VCaP (cell line): ENCODE data around the gene KIAA0408.

Source experiments
- H3K27ac ChIP-seq: fragments of 450-650 bp; 2 replicates; pipeline ENCODE4 v1.5.1; 2017
- TF ChIP-seq, protein P1 (sequence below): fragments of 450-650 bp; conservative IDR thresholded peaks from 2 replicates; pipeline ENCODE4 v1.5.1; 2017; ENCODE audit warnings: mild to moderate bottlenecking, moderate library complexity

Gene KIAA0408

DNA sequence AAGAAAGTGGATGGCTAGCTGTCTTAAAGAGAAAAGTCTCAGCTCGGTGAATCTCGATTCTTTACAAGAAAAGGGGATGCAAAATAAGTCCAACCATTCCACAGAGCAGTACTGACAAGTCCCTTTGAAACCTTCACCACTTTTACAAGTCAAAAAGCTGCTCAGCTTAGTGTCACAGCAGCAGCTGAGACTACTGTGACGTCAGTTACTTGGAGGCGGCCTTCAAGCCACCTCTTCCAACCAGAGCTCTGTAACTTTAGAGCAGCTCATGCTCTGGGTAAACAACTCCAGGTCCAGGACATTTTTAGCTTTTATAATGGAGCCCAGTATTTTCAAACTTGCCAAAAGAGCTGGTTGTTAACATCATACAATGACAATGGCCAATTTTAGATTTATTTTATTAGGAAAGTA is at the start of gene KIAA0408:
Gene KIAA0408 (minus strand): TSS at position 159 of the 411 bp plus-strand sequence. CDS start 5,408 bp downstream, outside the sequence.
- TF ChIP-seq, protein P1, sequence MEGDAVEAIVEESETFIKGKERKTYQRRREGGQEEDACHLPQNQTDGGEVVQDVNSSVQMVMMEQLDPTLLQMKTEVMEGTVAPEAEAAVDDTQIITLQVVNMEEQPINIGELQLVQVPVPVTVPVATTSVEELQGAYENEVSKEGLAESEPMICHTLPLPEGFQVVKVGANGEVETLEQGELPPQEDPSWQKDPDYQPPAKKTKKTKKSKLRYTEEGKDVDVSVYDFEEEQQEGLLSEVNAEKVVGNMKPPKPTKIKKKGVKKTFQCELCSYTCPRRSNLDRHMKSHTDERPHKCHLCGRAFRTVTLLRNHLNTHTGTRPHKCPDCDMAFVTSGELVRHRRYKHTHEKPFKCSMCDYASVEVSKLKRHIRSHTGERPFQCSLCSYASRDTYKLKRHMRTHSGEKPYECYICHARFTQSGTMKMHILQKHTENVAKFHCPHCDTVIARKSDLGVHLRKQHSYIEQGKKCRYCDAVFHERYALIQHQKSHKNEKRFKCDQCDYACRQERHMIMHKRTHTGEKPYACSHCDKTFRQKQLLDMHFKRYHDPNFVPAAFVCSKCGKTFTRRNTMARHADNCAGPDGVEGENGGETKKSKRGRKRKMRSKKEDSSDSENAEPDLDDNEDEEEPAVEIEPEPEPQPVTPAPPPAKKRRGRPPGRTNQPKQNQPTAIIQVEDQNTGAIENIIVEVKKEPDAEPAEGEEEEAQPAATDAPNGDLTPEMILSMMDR, result no peak
- H3K27ac ChIP-seq, result peak within 1 kb of the TSS; percentile 54

DNA sequence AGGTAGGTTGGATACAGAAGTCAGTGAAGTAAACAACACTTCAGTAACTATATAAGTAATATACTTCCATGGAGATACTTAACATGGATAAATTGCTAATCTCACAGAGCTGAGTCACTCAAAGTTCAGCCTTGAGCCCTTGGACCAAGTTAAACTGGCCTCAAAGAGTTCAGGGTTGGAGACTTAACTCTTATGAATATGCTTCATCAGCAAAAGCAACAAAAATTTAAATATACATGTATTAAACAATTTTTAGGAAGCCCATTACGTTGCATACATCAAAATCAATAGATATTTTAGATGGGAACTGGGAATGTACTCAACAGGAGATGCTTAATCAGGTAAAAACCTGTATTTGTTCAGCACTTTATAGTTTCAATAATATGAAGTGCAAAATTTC is 47.7 kb upstream of the KIAA0408 start:
- TF ChIP-seq, protein P1, result no peak
- H3K27ac ChIP-seq, result no peak overlapping the region

DNA sequence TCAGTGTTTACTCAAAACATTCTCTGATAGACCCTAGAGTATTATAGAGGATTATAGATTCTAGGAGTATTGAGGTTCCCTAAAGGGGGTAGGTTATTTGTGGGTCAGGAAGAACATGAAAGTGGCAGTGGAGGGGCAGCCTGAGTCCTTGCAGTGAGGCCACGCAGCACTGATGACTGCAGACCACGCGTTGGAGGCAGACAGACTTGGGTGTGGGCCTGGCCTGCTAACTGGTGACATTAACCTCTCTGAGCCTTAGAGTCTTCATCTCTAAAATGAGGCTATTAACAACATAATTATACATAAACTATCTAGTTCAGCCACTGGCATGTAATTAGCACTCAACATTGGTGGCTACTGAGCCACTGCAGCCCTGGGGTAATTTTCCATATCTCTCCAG is 43.8 kb upstream of the KIAA0408 start:
- TF ChIP-seq, protein P1, result no peak
- H3K27ac ChIP-seq, result no peak overlapping the region

DNA sequence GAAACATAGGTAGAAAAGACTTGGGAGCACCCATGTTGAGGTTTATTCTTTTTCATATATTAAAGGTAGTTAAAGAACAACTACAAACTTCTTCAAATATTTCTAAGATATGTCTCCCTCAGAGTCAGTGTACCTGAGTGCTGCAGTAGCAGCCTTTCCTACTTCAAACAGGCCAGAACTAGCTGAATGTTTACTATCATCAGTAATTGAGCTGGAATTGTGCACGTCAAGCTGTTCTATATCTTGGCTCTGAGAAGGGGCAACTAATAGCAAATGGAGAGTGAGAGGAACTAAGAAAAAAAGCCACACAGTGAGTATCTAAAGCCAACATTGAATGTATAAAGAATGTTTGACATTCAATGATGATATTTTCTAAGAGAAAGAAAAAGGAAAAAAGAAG is 38.2 kb upstream of the KIAA0408 start:
- TF ChIP-seq, protein P1, result no peak
- no peak overlapping the region for H3K27ac ChIP-seq

DNA sequence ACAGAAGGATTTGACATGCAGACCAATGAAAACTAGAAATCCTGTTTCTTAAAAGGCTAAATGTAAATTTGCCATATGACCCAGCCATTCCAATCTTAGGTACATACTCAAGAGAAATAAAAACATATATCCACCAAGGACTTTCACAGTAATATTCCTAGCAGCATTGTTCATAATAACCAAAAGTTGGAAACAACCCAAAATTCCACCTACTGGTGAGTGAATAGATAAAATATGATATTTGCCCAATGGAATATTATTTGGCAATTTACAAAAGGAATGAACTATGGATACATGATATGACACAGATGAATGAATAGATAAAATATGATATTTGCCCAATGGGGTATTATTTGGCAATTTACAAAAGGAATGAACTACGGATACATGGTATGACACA is 37.3 kb upstream of the KIAA0408 start:
- no peak overlapping the region for H3K27ac ChIP-seq
- TF ChIP-seq, protein P1, result no peak; the same call in 1 of the 2 replicates

DNA sequence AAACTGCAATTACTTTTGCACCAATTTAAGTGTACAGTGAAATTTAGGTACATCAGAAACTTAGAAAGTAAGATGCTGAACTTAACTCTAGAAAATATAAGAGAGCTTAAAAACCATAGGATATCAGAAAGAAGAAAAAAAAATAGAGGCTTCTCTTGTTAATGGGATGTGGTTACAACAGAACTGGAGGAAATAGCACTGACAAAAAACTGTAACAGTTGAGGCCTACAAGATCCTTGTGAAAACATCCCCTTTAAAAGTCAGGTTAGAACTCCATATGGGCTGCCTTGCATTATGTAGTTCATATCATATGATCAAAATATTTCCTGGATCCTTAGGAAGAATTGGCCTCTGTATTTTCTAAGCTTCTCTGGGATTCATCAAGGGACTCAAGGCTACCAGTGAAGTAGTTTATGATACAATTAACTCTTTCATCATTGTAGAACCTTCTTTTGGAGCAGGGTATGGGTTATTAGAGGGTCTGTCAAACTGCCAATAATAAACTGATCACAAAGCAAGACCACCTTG is 35.1 kb upstream of the KIAA0408 start:
- TF ChIP-seq, protein P1, result no peak
- H3K27ac ChIP-seq, result no peak overlapping the region

DNA sequence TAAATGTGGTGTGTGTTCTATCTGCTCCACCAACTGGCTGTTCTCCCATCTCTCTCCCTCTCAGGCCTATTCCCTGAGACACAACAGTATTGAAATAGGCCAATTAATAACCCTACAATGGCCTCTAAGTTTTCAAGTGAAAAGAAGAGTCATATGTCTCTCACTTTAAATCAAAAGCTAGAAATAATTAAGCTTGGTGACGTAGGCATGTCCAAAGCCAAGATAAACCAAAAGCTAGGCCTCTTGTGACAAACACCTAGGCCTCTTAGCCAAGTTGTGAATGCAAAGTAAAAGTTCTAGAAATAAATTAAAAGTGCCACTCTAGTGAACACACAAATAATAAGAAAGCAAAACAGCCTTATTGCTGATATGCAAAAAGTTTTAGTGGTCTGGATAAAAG is 30.1 kb upstream of the KIAA0408 start:
- H3K27ac ChIP-seq, result no peak overlapping the region
- TF ChIP-seq, protein P1, result no peak

DNA sequence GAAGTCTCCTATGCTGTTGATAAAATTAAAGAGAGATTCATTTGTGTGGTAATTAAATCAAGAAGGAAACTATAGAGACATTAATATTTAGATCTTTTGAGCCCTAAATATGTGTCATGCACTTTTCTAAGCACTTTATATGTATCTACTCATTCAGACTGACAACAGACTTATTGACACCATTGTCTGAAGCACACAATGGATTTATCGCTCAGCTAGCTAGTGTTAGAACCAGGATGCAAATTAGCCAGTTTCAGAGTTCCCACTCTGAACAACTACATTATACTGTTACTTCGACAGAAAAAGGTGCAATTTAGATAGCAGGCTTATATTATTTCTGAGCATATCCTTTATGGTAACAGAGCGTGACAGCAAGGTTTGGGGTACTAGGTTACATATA is 27.7 kb upstream of the KIAA0408 start:
- H3K27ac ChIP-seq, result no peak overlapping the region
- TF ChIP-seq, protein P1, result no peak
